Measurements from ENCODE around the gene GSTK1.

DNA sequence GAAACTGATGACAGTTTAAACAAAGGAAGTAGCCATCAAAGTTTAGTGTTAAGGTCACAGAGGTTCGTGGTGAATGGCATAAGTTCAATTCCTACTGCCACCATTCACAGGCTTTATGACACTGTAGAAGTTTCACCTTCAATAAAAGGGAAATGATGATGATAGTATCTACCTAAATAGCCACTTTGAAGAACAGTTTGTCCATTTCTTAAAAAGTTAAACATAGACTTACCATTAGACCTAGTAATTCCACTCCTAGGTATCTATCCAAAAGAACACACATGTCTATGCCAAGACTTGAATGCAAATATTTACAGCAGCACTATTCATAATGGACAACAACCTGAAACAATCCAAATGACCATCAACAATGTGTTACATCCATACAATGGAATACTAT is 18.9 kb upstream of the GSTK1 start:
- no peak for TF ChIP-seq POLR2A (IDR thresholded peaks at IDR 0.05)
- TF ChIP-seq, protein P1, sequence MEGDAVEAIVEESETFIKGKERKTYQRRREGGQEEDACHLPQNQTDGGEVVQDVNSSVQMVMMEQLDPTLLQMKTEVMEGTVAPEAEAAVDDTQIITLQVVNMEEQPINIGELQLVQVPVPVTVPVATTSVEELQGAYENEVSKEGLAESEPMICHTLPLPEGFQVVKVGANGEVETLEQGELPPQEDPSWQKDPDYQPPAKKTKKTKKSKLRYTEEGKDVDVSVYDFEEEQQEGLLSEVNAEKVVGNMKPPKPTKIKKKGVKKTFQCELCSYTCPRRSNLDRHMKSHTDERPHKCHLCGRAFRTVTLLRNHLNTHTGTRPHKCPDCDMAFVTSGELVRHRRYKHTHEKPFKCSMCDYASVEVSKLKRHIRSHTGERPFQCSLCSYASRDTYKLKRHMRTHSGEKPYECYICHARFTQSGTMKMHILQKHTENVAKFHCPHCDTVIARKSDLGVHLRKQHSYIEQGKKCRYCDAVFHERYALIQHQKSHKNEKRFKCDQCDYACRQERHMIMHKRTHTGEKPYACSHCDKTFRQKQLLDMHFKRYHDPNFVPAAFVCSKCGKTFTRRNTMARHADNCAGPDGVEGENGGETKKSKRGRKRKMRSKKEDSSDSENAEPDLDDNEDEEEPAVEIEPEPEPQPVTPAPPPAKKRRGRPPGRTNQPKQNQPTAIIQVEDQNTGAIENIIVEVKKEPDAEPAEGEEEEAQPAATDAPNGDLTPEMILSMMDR (IDR thresholded peaks at IDR 0.05), result no peak
